DOHH2 (cell line): ENCODE data around the gene CHCHD6.

Experiments
- EZH2phosphoT487 ChIP-seq: fragments of 200-600 bp; sonication (generic); IDR thresholded peaks from 2 replicates; pipeline ENCODE4 v1.6.1; 2017; ENCODE audit warnings: borderline replicate concordance, mild to moderate bottlenecking, antibody characterized with exemption, low read length, moderate library complexity, mixed read lengths
- TF ChIP-seq, protein P1 (sequence below): fragments of 200-600 bp; sonication (generic); IDR thresholded peaks from one replicate; pipeline ENCODE4 v1.5.1; 2014; ENCODE audit warnings: antibody characterized with exemption, mild to moderate bottlenecking, low read depth, low read length; ENCODE audit not compliant: poor library complexity, severe bottlenecking

DNA sequence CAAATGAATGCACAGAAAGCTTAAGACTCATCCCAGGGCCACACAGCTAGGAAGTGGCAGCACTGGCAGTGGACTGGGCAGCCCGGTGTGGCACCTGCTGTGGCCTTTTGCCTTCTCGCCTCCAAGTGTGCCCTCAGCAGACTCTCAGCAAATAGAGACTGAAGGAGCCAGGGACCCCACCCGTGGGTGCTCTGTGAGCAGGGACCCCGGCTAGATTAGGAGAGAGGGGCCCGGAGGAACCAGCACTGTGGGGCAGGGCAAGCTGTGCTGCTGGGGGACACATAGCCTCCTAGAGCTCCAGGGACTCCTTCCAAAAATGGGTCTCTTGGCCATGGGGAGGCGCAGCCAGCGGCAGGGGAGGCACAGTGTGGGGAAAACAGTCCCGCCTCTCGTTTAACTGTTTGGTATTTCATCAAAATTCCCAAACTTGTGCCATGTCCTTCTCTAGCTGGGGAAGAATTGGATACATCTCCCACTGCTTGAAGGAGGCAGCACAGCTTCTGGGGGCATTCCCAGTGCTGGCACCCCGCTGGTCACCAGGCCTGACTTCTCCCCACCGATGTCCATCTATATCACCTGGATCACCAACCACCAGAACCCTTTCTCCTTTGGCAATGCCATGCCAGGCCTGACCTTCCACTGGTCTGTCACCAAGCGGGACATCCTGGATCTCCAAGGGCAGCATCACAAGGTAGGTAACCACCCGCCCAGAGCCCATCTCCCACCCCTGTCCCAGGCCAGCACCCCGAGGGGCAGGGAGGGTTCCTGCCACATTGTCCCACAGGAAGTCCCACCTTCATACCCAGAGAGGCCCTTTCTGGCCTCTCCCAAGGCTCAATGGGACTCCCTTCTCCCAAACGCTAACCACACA is 37.1 kb upstream of the CHCHD6 start:
- TF ChIP-seq, protein P1, sequence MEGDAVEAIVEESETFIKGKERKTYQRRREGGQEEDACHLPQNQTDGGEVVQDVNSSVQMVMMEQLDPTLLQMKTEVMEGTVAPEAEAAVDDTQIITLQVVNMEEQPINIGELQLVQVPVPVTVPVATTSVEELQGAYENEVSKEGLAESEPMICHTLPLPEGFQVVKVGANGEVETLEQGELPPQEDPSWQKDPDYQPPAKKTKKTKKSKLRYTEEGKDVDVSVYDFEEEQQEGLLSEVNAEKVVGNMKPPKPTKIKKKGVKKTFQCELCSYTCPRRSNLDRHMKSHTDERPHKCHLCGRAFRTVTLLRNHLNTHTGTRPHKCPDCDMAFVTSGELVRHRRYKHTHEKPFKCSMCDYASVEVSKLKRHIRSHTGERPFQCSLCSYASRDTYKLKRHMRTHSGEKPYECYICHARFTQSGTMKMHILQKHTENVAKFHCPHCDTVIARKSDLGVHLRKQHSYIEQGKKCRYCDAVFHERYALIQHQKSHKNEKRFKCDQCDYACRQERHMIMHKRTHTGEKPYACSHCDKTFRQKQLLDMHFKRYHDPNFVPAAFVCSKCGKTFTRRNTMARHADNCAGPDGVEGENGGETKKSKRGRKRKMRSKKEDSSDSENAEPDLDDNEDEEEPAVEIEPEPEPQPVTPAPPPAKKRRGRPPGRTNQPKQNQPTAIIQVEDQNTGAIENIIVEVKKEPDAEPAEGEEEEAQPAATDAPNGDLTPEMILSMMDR, result no peak
- no peak for TF ChIP-seq EZH2phosphoT487
